Suppressor macrophage (primary cell): ENCODE measurements around the gene DISC1.

Experiments
- DNase-seq, 4 experiments: peaks; one replicate each; pipeline ENCODE4 v3.0.0-alpha.2; 2020 to 2022

Gene DISC1

GRCh38 chr1:232057217-232057895, 430.8 kb downstream of the DISC1 start:
- no peak for DNase-seq

- no peak for DNase-seq
Measured at GRCh38 chr1:232057896-232058274, 431.3 kb downstream of the DISC1 start.

GRCh38 chr1:232059726-232060374, 433.3 kb downstream of the DISC1 start:
- no peak for DNase-seq

GRCh38 chr1:232062967-232063366, 436.4 kb downstream of the DISC1 start:
- no peak for DNase-seq

- no peak for DNase-seq
Measured at GRCh38 chr1:232066521-232066920, 439.9 kb downstream of the DISC1 start.

GRCh38 chr1:232074265-232074664, 447.7 kb downstream of the DISC1 start:
- no peak for DNase-seq

- DNase-seq = no peak
Measured at GRCh38 chr1:232077809-232078208, 451.2 kb downstream of the DISC1 start.

- DNase-seq = no peak
Measured at GRCh38 chr1:232084584-232085223, 458.1 kb downstream of the DISC1 start.

GRCh38 chr1:232090816-232091215, 464.2 kb downstream of the DISC1 start:
- DNase-seq = no peak
